ENCODE results near the gene GDE1.
"Not testable (repeated sequence)": the region's sequence is repeated elsewhere in the genome, so short reads cannot be mapped to it uniquely, and the experiment has no call there.

GDE1 gene, protein sequence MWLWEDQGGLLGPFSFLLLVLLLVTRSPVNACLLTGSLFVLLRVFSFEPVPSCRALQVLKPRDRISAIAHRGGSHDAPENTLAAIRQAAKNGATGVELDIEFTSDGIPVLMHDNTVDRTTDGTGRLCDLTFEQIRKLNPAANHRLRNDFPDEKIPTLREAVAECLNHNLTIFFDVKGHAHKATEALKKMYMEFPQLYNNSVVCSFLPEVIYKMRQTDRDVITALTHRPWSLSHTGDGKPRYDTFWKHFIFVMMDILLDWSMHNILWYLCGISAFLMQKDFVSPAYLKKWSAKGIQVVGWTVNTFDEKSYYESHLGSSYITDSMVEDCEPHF

DNA sequence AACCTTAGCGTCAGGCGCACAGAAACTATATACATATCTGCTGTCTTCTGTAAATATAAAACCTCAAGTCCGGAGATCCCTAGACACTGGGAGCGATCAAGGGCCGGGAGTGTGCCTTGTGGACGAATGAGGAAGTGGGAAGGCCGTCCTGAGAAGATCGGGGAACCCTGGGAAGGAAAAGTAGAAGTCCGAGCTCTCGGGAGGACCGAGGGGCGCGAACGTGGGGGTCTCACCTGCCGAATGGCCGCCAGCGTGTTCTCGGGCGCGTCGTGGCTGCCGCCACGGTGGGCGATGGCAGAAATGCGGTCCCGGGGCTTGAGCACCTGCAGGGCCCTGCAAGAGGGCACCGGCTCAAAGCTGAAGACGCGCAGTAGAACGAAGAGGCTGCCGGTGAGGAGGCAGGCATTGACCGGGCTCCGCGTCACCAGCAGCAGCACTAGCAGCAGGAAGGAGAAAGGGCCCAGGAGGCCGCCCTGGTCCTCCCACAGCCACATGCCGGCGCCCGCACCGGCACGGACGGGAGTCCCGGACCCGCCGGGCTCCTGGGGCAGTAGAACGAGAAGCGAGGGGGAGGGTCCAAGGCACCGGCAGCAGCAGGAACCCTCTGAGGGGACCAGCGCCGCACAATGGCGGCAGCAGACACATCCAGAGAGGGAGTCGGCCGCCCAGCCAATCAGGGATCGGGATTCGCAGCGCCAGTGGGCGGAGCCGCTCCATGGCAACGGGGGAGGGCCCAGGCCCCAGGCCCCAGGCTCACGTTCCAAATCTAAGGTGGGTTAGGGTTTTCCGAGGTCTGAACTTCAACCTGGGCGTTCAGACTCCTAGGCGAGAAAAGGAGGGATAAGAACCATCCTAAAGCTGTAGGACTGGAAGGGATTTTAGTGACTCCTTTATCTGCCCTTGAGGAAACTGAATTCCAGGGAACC lies at the start of gene GDE1:
TSS of gene GDE1 (minus strand) at position 628 of the 926 bp plus-strand sequence. CDS start at position 494, 134 bp downstream.
- peak; percentile 52 to 77 for DNase-seq

DNA sequence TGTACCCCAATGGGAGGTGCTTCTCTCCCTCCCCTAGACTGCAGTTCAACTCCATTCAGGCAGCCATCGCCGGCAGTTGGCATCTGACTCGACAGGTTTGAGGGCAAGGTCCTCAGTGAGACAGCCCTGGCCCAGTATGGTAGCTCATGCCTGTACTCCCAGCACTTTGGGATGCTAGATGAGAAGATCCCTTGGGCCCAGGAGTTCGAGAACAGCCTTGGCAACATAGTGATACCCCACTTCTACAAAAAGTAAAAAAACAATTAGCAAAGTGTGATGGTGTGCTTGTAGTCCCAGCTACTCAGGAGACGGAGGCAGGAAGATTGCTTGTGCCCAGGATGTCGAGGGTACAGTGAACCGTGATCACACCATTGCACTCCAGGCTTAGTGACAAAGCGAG lies 45.7 kb upstream of the GDE1 start:
- no peak for DNase-seq

DNA sequence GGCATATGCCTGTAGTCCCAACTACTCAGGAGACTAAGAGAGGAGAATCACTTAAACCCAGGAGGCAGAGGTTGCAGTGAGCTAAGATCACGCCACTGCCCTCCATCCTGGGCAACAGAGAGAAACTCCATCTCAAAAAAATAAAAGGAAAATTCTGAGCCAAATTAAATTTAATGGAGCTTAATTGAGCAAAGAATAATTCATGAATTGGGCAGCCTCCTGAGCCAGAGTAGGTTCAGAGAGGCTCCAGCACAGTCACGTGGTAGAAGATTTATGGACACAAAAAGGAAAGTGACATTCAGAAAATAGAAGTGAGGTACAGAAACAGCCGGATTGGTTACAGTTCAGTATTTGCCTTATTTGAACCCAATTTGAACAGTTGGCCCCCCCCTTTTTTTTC lies 44.5 kb upstream of the GDE1 start:
- DNase-seq, result no peak

DNA sequence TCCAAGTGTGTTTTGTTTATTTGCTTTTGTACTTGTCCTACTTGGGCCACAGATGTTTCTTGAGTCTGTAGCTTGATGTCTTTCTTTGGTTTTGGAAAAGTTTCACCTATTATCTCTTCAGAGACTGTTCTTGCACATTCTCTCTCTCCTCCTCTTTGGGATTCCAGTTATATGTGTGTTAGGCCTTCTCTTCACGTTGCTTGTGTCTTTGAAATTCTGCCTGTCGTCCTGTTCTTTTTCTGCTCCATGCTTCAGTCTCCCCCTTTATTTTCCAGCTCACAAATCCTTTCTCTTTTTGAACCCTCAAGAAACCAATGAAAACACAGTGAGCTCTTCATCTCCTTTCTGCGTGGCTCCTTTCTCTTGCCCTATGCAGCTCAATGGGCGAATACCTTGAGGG lies 41.5 kb upstream of the GDE1 start:
- DNase-seq, result no peak

DNA sequence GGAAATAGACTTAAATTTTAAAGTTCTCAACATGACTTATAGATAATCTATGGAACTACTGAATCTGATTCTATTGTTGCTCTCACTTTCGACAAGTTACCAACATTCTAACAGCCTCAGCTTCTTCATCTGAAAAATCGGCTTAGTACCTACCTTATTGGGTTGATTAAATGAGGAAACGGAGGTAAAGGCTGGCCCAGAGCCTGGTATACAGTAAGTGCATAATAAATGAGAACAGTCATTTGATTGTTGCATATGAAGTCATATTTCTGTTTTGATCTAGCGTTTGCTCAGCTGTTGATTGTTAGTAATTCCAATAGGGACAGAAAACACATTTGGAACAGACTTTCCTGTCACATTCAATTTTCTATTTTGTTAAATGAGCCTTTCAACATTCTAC lies 38.2 kb upstream of the GDE1 start:
- no peak for DNase-seq

DNA sequence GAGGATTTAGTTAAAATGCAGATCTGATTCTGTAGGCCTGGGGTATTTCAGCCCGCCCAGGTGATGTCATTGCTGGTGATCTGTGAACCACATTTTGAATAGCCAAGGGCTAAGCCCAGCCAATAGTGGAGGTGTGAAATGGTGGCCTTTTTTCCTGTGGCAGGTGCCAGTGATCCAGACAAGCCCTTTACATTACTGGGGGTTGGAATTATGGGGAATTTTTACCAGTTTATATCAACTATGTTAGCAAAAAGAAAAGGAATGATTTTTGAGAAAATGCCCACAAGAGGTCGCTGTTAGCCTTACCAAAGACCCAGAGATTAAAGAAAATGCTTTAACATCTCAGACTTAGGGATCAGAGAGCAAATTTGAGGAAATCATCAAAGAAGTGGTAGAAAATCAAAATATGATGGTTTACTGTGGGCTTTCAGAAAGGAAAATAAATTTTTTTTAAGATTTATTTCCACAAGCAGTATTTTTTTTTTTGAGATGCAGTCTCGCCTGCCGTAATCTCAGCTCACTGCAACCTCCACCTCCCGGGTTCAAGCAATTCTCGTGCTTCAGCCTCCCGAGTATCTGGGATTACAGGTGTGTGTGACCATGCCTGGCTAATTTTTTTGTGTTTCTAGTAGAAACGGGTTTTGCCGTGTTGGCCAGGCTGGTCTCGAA lies 37.5 kb upstream of the GDE1 start:
- DNase-seq, result peak in 1 of 2 experiments; percentile 55

DNA sequence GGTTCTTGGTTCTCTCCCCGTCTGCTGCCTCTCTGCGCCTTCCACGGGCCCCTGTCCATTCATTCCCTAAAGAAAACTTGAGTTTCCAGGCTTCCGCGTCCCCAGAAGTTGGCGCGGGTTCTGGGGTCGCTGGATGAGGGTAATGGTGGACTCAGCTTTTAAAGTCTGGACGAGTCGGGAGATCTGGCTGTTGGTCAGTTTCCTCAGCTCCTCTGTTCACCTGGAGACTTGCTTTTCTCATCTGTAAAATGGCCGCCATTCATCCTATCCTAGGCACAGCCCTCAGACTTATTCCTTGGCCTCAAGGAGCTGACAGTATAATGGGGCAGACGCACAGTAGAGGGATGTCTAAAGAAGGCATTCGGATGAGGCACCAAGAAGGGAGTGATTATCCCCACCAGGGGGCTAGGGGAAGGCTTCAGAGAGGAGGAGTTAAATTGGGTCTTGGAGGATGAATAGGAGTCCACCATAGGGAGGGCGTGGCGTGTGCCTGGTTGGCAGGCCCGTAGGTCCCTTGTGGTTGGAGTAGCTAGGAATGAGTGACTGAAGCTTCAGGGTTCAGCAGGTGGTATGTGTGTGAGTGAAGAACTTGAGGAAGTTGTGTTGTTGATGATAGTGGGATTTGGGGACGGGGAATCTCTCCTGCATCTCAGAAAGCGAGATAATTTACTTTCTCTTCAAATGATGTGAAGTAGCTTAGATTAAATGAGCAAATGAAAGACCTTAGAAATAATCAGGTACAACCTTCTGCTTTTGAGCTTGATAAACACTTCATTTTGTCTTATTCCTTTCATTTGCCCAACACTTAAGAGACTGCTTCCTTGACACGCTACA lies 34.3 kb upstream of the GDE1 start:
- peak in 1 of 2 experiments; percentile 27 for DNase-seq

DNA sequence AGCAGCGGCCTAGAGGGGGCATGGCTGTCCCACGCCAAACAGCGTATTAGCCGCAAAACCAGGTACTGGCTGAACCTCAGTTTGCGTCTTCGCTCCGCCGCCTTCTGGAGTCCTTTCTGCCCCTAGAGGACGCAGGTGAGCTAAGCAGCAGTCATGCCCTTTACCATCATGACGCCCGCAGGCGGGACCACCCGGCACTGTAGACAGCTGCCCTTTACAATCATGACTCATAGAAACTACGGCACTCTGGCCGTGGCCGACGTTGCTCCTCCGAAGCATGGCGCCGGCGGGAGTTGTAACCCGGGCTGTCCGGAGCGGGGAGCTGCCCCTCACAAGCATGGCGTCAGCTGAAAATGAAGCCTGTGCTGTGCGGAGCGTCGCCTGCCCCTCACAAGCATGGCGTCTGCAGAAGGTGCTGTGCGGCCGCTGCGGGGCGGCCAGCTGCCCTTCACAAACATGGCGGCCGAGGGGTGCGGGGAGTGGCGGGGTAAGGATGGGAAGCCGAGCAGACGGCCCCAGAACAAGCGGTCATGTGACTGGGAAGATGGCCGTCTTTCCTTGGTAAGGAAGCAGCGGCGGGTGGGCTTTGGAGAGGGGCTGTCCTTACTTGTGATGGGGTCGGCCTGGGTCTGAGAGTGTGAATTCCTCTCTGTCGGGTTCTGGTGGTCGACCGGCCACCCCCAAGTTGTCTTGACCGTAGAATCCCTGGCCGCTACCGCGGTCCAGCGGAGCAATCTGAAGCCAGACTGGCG lies 33.5 kb upstream of the GDE1 start, which contains the start of gene VPS35L:
TSS of gene VPS35L (plus strand) at position 518 of the 752 bp plus-strand sequence. CDS start at position 545, 27 bp downstream.
- DNase-seq, result peak; percentile 75 to 93

DNA sequence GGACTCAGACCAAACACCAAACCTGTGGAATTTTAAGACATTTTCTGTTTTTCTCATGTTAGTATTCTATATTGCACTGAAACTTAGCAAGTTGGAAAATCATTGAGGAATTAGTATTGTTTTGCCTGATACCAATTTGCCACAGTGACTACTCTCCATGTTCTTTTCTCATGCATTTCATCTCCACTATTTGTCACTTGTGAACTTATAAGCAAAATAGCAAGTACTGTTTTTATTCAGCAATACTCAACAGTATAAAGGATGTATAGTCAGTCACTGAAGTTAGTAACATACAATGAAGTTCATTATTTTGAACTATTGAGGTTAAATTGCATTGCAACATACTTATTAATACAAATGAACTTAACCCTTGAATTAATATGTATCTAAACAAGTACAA lies 27.8 kb upstream of the GDE1 start:
- DNase-seq, result no peak

DNA sequence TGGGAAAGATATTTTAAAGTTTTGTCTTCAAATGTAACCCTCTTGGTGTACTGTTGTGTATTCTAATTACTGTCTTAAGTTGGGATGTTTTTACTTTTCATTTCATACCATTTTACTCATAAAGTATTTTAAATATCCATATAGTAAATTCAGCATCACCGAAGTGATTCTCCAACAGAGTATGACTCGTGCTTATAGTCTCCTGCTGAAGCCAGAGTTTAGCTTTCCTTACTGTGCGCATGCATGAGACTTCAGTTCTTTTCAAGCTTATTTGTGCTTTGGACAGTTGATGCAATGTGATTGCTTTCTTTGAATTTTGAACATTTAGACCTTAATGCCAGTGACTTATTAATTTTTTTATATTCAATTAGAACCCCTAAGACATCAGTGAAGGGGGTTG lies 26.2 kb upstream of the GDE1 start:
- no peak for DNase-seq

DNA sequence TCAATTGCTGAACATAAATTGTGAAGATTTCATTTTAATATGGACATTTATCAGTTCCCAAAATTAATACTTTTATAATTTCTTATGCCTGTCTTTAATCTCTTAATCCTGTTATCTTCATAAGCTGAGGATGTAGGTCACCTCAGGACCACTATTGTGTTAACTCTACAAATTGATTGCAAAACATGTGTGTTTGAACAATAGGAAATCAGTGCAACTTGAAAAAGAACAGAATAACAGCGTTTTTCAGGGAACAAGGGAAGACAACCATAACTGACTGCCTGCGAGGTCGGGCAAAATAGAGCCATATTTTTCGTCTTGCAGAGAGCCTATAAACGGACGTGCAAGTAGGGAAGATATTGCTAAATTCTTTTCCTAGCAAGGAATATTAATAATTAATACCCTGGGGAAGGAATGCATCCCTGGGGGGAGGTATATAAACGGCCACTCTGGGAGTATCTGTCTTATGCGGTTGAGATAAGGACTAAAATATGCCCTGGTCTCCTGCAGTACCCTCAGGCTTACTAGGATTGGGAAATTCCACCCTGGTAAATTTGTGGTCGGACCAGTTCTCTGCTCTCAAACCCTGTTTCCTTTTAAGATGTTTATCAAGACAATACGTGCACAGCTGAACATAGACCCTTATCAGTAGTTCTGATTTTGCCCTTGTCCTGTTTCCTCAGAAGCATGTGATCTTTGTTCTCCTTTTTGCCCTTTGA lies 21.5 kb upstream of the GDE1 start:
- not testable (repeated sequence) for DNase-seq

DNA sequence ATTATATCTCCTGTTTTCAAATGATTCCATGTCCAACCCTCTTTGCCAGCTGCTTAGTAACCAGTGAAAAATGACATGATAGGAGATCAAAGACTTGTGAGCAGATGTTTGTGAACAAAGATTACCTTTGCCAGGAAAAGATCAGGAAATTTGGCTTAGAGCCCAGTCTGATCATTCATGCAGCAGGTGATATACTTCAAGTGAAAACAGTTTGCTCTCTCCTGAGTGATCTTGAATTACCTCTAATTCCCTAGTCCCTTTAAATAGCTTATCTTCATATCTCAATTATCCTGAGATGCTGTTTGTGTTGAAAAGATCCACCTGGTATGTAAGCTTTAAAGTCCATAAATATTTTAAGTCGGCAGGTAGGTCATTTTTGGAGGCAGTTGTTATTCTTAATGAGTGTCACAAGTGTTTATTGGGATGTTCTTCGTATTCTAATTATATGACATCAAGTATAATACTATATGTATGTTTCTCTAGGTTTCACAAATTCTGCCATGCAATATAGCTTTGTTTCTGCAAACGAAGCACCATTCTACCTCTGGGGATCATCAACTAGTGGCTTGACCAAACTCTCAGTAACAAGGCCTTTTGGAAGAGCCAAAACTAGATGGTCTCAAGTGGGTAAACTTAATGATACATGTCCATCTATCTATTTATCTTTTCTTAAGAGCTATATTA lies 20.4 kb upstream of the GDE1 start:
- DNase-seq, result no peak

DNA sequence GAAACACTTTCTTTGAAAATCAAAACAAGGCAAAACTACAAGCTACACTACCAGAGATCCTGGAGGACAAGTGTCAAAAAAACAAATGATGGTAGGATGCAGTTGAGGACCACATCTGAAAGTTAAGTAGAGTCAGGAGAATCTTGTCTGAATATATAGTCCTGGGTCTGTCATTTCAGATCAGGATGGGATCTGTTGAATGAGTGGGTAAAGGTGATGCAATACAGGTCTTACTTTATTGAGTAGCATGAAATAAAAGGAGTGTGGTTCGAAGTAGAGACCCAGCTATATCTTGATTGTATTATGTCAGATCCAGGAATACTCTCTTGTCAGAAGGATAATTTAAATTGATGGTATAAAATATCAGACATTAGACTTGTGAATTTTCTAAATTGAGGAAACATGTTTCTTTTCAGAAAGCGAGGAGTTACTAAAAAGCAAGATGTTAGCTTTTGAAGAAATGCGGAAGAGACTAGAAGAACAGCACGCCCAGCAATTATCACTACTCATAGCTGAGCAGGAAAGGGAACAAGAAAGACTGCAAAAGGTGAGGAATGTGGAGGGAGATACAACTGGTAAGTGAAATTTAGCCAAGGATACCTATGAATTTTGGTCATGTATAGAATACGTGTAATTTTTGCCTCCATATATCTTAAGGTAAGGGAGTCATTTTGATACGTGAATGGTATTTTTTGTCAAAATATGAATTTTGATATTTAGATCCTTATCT lies 18.5 kb upstream of the GDE1 start:
- no peak for DNase-seq

DNA sequence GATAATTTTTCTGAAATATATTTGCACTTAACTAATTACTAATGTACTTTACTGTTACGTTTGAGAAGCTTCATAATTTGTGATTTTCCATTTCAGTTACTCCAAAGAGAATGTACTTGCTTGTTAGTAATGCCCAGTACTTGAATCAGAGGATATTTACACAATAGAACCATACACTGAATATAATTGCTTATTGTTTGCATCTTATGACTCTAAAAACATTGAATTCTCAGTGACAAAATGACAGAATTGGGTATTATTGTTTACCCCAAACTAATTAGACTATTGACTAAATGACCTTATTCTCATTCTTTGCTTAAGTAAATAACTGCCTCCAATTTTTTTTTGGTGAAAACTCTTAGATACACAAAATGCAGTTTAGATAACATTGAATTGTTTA lies 10.7 kb upstream of the GDE1 start:
- no peak for DNase-seq

DNA sequence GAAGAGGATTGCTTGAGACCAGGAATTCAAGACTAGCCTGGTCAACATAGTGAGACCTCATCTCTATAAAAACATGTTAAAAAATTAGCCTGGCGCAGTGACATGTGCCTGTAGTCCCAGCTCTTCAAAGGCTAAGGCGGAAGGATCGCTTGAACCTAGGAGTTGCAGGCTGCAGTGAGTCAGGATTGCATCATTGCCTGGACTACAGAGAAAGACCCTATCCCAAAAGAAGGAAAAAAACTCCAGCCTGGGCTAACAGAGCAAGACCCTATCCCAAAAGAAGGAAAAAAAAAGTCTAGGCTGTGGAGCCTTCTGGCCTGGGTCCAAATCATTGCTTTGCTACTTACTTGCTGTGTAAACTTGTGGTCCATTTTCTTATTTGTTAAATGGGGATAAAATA lies 6.8 kb upstream of the GDE1 start:
- no peak for DNase-seq

DNA sequence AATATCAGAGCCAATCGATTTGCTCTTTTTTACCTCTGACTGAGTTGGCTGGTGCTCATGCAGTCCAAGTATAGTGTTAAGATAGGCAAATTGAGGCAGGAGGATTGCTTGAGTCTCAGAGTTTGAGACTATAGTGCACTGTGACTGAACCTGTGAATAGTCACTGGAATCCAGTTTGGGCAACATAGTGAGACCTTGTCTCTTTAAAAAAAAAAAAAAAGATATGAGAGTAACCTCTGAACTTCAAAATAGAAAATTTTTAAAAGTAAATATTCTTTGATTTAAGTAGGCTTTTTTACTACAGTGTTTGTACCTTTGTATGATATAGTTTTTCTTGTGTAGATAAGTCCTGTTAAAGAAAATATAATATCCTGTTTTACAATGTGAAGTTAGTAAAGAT lies 5.3 kb upstream of the GDE1 start:
- no peak for DNase-seq

DNA sequence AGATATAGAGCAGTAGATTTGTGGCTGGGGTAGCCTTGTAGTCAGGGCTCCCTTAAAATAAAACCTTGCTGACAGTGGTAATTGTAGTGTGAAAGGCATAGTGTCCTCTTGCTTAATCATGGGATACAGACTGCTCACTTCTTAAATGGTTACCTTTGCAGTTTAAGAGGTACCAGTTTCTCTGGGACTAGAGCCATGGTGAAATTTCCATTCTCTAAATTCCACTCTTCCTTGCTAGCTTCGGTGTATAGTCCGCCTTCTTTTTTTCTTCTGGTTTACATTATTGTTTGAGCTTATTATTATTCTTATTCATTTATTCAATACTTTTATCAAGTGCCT lies 3.5 kb upstream of the GDE1 start:
- no peak for DNase-seq

DNA sequence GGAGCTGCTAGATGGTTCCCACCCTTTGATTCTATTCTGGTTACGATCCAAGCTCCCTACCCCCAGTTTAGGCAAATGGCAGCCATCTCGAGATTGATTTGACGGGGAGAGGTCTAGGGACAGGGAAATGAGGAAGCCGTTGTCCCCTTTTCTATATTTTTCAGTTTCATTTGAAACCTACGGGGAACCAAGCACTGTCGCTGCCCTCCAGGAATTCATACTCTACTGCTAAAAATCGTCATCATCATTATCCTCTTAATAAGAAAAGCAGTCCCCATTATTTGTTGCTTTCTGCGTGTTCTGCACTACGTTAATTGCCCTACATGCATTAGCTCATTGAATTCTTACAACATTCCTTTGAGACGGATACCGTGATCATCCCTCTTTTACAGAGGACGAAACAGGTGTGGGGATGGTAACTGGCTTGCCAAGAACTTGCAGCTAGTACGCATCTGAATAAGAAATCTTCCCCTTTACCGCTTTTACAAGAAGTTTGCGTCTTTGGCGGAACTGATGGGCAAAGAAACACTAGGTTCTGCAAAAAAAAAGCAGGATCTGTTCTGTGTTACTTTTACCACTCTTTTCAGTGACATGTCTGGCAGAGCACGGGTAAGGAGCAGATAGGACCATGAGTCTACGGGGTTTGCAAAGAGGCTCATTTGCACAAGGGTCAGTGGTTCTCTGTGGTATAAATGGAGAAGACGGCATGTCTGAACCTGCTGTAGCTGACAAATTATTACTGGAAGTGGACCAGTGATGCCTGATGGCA lies 2.9 kb upstream of the GDE1 start:
- no peak for DNase-seq

DNA sequence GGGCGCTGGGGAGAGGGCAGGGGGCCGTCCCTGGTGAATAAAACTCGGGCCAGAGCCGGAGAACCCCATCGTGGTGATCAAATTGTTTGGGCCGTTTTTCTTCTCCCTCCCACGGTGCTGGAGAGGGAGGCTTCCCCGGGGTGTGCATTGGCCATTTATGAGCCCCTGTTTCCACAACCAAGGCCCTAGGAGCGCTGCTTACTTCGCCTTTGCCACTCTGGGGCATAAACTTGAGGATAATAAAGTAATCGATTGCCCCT lies 2.4 kb upstream of the GDE1 start:
- DNase-seq, result no peak

All from SW 1271 (cell line).